Measurements from ENCODE around the gene GPR15LG. TPM values are rescaled to one million over a fixed set of nuclear protein-coding genes. Genes with fewer than 3 reads are reported as not detected.

The GPR15LG gene
- total RNA-seq, 4 donors from 2014 or later = 23.1 to 83.2 (median 52.2) TPM

DNA sequence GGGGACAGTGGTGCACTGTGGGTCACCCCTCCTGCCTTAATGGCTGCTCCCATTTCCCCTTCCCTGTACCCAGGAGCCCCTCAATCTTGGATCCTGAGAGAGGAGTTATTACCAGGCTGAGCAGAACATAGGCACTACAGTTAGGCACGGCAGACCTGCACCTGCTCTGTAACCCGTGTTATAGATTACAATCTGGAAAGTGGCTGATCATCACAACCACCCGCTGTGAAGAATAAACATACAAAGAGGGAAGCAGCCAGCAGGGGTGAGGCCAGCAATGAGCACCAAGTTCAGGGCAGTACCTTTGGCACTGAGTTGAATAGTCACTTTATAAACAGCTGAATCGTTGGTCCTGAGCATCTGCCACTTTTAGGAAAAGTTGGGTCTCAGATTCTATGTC is 22.5 kb downstream of the GPR15LG start:
- Histone ChIP-seq H3K27me3 (peaks cover 0 to 6% of the 10 kb centered on the region in 2 donors), H3K27ac (peak overlapping the region in 2 of 4 donors; percentile 24 to 81), H3K9me3 (no peaks in the 10 kb centered on the region), H3K36me3 (no peaks in the 10 kb centered on the region), H3K4me3 (peak overlapping the region in 1 of 4 donors; percentile 70), H3K4me1 (peaks cover 3 to 58% (median 9%) of the 10 kb centered on the region in 4 donors)
- TF ChIP-seq POLR2A (IDR thresholded peaks at IDR 0.05) = peak; percentile 18 to 28
- TF ChIP-seq, protein P1, sequence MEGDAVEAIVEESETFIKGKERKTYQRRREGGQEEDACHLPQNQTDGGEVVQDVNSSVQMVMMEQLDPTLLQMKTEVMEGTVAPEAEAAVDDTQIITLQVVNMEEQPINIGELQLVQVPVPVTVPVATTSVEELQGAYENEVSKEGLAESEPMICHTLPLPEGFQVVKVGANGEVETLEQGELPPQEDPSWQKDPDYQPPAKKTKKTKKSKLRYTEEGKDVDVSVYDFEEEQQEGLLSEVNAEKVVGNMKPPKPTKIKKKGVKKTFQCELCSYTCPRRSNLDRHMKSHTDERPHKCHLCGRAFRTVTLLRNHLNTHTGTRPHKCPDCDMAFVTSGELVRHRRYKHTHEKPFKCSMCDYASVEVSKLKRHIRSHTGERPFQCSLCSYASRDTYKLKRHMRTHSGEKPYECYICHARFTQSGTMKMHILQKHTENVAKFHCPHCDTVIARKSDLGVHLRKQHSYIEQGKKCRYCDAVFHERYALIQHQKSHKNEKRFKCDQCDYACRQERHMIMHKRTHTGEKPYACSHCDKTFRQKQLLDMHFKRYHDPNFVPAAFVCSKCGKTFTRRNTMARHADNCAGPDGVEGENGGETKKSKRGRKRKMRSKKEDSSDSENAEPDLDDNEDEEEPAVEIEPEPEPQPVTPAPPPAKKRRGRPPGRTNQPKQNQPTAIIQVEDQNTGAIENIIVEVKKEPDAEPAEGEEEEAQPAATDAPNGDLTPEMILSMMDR (IDR thresholded peaks at IDR 0.05) = peak in 3 of 6 experiments; percentile 21 to 43 (median 39)
- DNase-seq = peak in 1 of 3 donors; percentile 66

DNA sequence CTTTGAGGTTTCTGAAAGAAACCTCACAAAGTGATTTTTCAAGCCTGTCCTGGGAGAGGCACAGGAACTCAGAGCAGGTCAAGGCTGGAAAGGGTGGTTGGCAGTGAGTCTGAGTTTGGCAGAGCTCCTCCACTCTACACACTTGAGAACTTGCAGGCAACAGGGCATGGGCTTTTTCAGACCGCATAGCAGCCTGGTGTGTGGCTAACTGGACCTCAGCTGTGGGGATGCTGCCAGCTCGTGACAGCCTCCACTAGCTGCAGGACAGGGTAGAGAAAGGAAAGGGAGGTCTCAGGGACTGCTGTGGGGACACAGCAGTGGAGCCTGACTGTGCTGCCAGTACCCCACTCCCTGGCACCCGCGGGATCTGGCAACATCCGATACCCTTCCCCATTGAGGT is 23.3 kb downstream of the GPR15LG start:
- Histone ChIP-seq H3K9me3 (no peaks in the 10 kb centered on the region), H3K27ac (peak overlapping the region in 2 of 4 donors; percentile 72 to 81), H3K36me3 (no peaks in the 10 kb centered on the region), H3K27me3 (peaks cover 0 to 6% of the 10 kb centered on the region in 2 donors), H3K4me3 (no peak overlapping the region), H3K4me1 (peaks cover 3 to 66% (median 9%) of the 10 kb centered on the region in 4 donors)
- DNase-seq = no peak
- TF ChIP-seq POLR2A (IDR thresholded peaks at IDR 0.05) = no peak
- TF ChIP-seq, protein P1 (IDR thresholded peaks at IDR 0.05) = no peak

GRCh38 chr10:84197643-84198042 is 24.0 kb downstream of the GPR15LG start:
- peaks cover 0 to 6% of the 10 kb centered on the region in 2 donors for H3K27me3 ChIP-seq
- no peak for DNase-seq
- peak overlapping the region in 2 of 4 donors; percentile 72 to 81 for H3K27ac ChIP-seq
- no peaks in the 10 kb centered on the region for H3K36me3 ChIP-seq
- H3K4me3 ChIP-seq = no peak overlapping the region
- peaks cover 3 to 67% (median 9%) of the 10 kb centered on the region in 4 donors for H3K4me1 ChIP-seq
- H3K9me3 ChIP-seq = no peaks in the 10 kb centered on the region
- TF ChIP-seq, protein P1 (IDR thresholded peaks at IDR 0.05) = no peak
- no peak for TF ChIP-seq POLR2A (IDR thresholded peaks at IDR 0.05)

- Histone ChIP-seq H3K4me3 (no peak overlapping the region), H3K4me1 (peaks cover 3 to 67% (median 9%) of the 10 kb centered on the region in 4 donors), H3K9me3 (no peaks in the 10 kb centered on the region), H3K27me3 (peaks cover 0 to 6% of the 10 kb centered on the region in 2 donors), H3K36me3 (no peaks in the 10 kb centered on the region), H3K27ac (peak overlapping the region in 2 of 4 donors; percentile 72 to 81)
- TF ChIP-seq POLR2A (IDR thresholded peaks at IDR 0.05) = peak in 1 of 2 donors; percentile 12
- TF ChIP-seq, protein P1 (IDR thresholded peaks at IDR 0.05) = no peak
- DNase-seq = peak in 2 of 3 donors; percentile 85 to 86
Observed at GRCh38 chr10:84198206-84198915, 24.8 kb downstream of the GPR15LG start.

GRCh38 chr10:84200537-84201243 is 27.1 kb downstream of the GPR15LG start:
- H3K27ac ChIP-seq = peak overlapping the region in 3 of 4 donors; percentile 51 to 77 (median 72)
- H3K36me3 ChIP-seq = no peaks in the 10 kb centered on the region

More at GRCh38 chr10:84200537-84201243, 27.1 kb downstream of the GPR15LG start:
- DNase-seq = peak in 1 of 3 donors; percentile 68
- no peaks in the 10 kb centered on the region for H3K27me3 ChIP-seq
- no peaks in the 10 kb centered on the region for H3K9me3 ChIP-seq
- TF ChIP-seq POLR2A (IDR thresholded peaks at IDR 0.05) = no peak
- TF ChIP-seq, protein P1 (IDR thresholded peaks at IDR 0.05) = no peak
- H3K4me3 ChIP-seq = no peak overlapping the region
- H3K4me1 ChIP-seq = peaks cover 0 to 46% (median 0%) of the 10 kb centered on the region in 4 donors

Measured in Peyer's patch (tissue), 4 donors.